ENCODE results near the gene ITIH3. TPM values are rescaled to one million over a fixed set of nuclear protein-coding genes. Genes with fewer than 3 reads are reported as not detected.

The ITIH3 gene
- total RNA-seq, 1 experiment from 2014 or later: 0.37 TPM

DNA sequence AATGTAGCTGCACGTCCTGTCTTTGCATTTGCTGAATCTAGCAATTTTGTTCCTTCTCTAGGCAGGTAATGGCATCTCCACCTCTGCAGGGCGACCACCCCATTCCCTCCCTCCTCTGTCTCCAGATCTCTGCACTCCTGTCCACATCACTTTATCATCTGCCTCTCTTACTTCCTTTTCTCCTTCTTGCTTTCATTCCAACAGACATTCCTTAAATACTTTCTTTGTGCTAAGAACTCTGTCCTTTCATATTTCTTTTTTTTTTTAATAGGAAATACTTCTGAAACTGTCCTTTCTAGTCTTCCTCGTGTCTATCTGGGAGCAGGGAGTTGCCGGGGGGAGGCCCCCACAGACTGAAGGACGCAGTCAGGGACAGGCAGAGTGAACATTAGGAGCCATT, 7.2 kb downstream of the ITIH3 start:
- TF ChIP-seq PRRX2 (CRISPR knock-in tag; IDR thresholded peaks at IDR 0.05) (no peak), ELF4 (CRISPR knock-in tag; IDR thresholded peaks at IDR 0.05; ENCODE audit: low read depth) (no peak), GRHL2 (CRISPR knock-in tag; IDR thresholded peaks at IDR 0.05; ENCODE audit: insufficient replicate concordance, severe bottlenecking) (no peak), ZNF317 (CRISPR knock-in tag; IDR thresholded peaks at IDR 0.05; ENCODE audit: borderline replicate concordance, low read depth) (no peak), KAT7 (CRISPR knock-in tag; IDR thresholded peaks at IDR 0.05; ENCODE audit: borderline replicate concordance) (no peak), RORB (CRISPR knock-in tag; IDR thresholded peaks at IDR 0.05) (no peak)
- Mint-ChIP-seq H3K27me3 (ENCODE audit: low read depth) (no peaks in the 10 kb centered on the region; the same call in 1 of the 2 replicates), H3K4me1 (no peaks in the 10 kb centered on the region), H3K36me3 (no peaks in the 10 kb centered on the region), H3K27ac (no peak overlapping the region), H3K4me3 (no peak overlapping the region), H3K9me3 (no peaks in the 10 kb centered on the region)
- ATAC-seq (no peak), DNase-seq (ENCODE audit: low spot score) (no peak)
- ChIA-PET CTCF (interaction anchor here (1.3 to 2.1 kb wide), 2 partner anchors 9 to 15 kb away, joined by 3 to 11 read pairs; no protein-coding TSS in a partner anchor), POLR2A (no interaction called here)

- no peaks in the 10 kb centered on the region for H3K36me3 Mint-ChIP-seq
- H3K4me3 Mint-ChIP-seq: no peak overlapping the region
- ATAC-seq: no peak
- ChIA-PET CTCF (interaction anchor here (1.4 to 4.6 kb wide), 2 partner anchors 13 to 14 kb away, joined by 4 to 28 read pairs; no protein-coding TSS in a partner anchor), POLR2A (no interaction called here)
- H3K27me3 Mint-ChIP-seq (ENCODE audit: low read depth): peaks cover 3% of the 10 kb centered on the region
- no peaks in the 10 kb centered on the region for H3K9me3 Mint-ChIP-seq
- TF ChIP-seq, protein P1, sequence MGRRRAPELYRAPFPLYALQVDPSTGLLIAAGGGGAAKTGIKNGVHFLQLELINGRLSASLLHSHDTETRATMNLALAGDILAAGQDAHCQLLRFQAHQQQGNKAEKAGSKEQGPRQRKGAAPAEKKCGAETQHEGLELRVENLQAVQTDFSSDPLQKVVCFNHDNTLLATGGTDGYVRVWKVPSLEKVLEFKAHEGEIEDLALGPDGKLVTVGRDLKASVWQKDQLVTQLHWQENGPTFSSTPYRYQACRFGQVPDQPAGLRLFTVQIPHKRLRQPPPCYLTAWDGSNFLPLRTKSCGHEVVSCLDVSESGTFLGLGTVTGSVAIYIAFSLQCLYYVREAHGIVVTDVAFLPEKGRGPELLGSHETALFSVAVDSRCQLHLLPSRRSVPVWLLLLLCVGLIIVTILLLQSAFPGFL (CRISPR knock-in tag; IDR thresholded peaks at IDR 0.05; ENCODE audit: borderline replicate concordance): no peak
- TF ChIP-seq AFF4 (CRISPR knock-in tag; IDR thresholded peaks at IDR 0.05; ENCODE audit: borderline replicate concordance): no peak
- TF ChIP-seq FOXP1 (CRISPR knock-in tag; IDR thresholded peaks at IDR 0.05; ENCODE audit: borderline replicate concordance): no peak
- TF ChIP-seq CREM (CRISPR knock-in tag; IDR thresholded peaks at IDR 0.05): no peak
- TF ChIP-seq SMAD4 (CRISPR knock-in tag; IDR thresholded peaks at IDR 0.05): no peak
- TF ChIP-seq FOXP4 (CRISPR knock-in tag; IDR thresholded peaks at IDR 0.05): no peak
- no peak for TF ChIP-seq TP53 (CRISPR knock-in tag; IDR thresholded peaks at IDR 0.05)
- no peak for TF ChIP-seq JUN (CRISPR knock-in tag; IDR thresholded peaks at IDR 0.05)
- TF ChIP-seq SOX15 (CRISPR knock-in tag; IDR thresholded peaks at IDR 0.05): no peak
- TF ChIP-seq ZNF121 (CRISPR knock-in tag; IDR thresholded peaks at IDR 0.05): no peak
- no peak for TF ChIP-seq CBFB (CRISPR knock-in tag; IDR thresholded peaks at IDR 0.05; ENCODE audit: low read depth)
- no peak for TF ChIP-seq NR2C2 (CRISPR knock-in tag; IDR thresholded peaks at IDR 0.05)
- TF ChIP-seq ZNF138 (CRISPR knock-in tag; conservative IDR thresholded peaks at IDR 0.05): no peak
- TF ChIP-seq, protein P2, sequence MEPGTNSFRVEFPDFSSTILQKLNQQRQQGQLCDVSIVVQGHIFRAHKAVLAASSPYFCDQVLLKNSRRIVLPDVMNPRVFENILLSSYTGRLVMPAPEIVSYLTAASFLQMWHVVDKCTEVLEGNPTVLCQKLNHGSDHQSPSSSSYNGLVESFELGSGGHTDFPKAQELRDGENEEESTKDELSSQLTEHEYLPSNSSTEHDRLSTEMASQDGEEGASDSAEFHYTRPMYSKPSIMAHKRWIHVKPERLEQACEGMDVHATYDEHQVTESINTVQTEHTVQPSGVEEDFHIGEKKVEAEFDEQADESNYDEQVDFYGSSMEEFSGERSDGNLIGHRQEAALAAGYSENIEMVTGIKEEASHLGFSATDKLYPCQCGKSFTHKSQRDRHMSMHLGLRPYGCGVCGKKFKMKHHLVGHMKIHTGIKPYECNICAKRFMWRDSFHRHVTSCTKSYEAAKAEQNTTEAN (CRISPR knock-in tag; IDR thresholded peaks at IDR 0.05): no peak
- TF ChIP-seq, protein P3, sequence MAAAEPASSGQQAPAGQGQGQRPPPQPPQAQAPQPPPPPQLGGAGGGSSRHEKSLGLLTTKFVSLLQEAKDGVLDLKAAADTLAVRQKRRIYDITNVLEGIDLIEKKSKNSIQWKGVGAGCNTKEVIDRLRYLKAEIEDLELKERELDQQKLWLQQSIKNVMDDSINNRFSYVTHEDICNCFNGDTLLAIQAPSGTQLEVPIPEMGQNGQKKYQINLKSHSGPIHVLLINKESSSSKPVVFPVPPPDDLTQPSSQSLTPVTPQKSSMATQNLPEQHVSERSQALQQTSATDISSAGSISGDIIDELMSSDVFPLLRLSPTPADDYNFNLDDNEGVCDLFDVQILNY (CRISPR knock-in tag; IDR thresholded peaks at IDR 0.05): no peak
- TF ChIP-seq MXD4 (CRISPR knock-in tag; IDR thresholded peaks at IDR 0.05; ENCODE audit: borderline replicate concordance): no peak
- no peak overlapping the region for H3K27ac Mint-ChIP-seq
- DNase-seq (ENCODE audit: low spot score): no peak
- H3K4me1 Mint-ChIP-seq: no peaks in the 10 kb centered on the region
Observed at GRCh38 chr3:52805270-52806039, 10.9 kb downstream of the ITIH3 start.

Data from WTC11 (cell line).